Activated CD8-positive, alpha-beta memory T cell treated with anti-CD3 and anti-CD28 coated beads, Interleukin-2, amount 50 U/mL, for 1 hour (primary cell): Measurements from ENCODE around the gene RARB.

Experiments used
- DNase-seq: peaks from one replicate; pipeline ENCODE4 v3.0.0-alpha.2; 2020; ENCODE audit errors: extremely low read depth

The RARB gene

GRCh38 chr3:25427942-25428788, at the start of gene RARB:
TSS of gene RARB (plus strand) at chr3:25428263. CDS start at chr3:25428732, 469 bp downstream.
- no peak for DNase-seq

- no peak for DNase-seq
These were observed 49.2 kb upstream of the RARB start for GRCh38 chr3:25378786-25379311.

GRCh38 chr3:25380222-25380739, 47.8 kb upstream of the RARB start:
- DNase-seq: no peak

DNA sequence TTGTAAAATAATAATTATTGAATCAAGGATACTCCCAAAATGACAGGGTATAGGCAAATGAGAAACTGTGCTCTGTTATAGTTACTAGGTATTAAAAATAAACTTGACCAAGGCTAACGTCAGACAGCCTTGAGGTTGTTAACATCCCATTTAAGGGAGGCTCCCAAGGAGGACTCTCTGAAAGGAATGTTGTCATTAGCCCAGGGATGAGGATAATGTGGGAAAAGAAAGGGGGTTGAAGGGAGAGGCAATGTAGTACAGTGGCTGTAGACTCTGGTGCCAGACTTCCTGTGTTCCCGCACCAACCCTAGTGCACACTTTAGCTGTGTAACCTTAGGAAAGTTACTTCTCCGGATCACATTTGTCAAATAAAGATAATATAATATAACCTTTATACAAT, 47.0 kb upstream of the RARB start:
- no peak for DNase-seq

DNA sequence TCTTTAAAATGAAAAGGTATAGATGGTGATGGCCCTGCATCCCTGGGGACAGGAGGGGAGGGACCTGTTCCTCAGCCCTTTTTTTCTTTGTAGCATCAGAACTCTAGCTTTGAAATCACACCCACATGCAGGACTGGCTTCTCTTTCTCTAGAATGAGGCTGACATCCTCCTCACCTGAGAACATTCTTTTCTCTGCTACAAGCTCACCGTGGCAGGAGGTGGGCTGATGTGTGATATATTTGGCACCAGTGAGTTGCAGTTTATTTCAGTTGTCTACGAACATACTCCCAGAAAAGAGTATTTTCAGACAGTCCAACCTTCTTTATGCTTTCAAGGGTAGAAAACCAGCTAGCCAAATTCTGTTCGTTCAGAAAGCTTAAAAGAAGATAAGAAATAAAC, 43.6 kb upstream of the RARB start:
- no peak for DNase-seq

- no peak for DNase-seq
These were observed 42.1 kb upstream of the RARB start for GRCh38 chr3:25385807-25386460.

DNA sequence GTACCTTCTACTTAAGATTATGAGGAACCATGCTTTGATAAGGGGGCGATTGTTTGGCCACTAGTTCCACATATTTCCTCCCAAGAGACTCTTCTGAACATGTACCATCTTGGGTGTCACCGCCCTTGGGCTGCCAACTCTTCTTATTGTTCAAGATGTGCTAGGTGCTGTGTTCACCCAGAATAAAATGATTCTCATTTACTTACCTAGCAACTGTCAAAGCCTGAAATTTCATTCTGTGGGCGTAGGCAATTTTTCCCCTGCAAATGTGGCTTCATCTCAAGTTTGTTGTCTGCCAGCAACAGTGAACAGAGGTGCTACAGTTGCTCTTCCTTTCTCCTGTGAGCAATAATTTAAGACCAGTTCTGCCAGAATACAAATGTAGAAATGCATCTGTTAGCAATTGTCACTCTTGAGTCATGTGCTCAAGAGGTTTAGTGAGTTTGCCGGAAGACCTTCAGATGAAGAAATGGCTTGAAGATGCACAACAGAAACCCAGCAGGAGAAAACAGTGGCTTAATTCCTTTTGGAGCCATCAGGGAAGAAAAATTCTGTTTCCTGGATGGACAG, 41.3 kb upstream of the RARB start:
- DNase-seq: no peak

DNA sequence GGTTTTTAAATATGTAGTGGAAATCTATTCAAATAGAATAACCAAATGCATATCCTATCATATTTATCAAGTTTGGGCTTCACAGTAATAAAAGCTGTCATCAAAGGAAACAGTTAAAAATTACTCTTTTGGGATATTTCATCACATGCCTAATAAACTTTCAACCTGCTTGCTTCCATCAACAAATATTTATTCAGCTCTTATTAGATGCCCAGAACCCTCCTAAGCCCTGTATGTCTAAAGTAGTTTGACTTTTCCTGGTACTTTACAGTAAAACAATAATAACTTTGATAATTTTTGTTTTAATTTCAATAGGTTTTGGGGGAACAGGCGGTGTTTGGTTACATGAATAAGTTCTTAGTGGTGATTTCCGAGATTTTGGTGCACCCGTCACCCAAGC, 37.5 kb upstream of the RARB start:
- no peak for DNase-seq

- no peak for DNase-seq
These were observed 31.8 kb upstream of the RARB start for GRCh38 chr3:25396251-25396650.

DNA sequence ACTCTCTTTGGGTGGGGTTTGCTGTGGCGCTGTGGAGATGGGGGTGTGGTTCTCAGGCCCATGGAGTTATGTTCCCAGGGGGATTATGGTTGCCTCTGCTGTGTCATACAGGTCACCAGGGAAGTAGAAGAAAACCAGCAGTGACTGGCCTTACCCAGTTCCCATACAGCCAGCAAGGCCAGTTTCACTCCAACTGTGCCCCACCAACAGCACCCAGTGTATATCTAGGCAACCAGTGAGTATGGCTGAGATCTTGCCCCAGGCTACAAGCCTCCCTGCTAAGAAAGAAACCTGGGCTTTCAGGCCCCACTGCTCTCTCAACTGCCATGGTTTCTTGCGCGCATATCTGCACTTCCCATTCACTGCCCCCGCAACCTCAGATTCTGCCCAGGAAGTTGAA, 31.4 kb upstream of the RARB start:
- no peak for DNase-seq

DNA sequence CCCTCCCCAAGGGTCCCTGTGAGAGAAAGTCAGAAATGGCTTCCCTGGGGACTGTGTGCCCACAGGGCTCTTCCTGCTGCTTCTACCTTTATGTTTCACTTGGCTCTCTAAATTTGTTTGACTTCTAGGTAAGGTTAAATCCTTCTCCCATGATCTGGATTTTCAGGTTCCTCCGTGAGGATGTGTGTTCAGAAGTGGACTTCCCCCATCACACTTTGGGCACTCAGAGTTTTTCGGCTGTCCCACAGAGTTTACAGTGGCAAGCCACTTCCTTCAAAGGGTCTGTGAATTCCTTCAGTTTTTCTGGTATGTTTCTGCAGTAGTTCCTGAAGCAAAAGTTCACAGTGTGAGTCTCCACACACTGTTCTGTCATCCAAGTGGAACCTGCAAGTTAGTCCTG, 30.9 kb upstream of the RARB start:
- no peak for DNase-seq

DNA sequence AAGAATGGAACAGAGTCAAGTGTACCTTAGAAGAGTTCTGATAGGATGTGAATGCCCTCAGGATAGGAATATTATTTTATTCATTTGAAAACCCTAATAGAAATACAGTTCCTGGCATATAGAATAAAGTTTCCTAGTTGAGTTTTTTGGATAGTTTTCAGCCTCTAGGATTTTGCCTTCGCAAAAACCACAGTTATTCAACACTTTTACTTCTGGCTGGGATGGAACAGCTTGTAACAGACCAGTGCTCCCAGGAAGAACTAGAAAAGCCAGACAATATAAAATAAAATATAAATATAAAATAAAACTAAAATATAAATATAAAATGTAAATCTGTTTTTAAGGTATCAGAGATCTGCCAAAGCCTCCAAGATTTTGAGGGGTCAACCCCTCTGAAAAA, 27.5 kb upstream of the RARB start:
- DNase-seq: no peak

DNA sequence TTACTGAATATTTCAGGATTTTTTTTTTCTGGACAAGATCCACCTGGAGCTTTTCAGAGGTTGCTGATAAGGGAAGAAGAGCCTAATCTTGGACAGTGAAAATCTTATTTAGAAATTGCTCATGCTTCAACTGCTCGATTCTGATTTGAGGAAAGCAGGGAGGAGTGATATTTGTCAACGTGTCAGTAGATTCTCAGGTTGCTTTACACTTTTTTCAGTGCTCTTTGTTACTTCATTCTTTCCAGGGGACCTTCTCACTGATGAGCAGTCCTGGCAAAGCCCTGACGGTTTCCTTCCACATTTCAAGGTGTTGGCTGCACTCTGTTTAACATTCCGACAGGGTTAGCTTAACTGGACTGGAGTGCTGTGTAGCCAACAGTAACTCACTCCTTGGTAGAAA, 24.1 kb upstream of the RARB start:
- no peak for DNase-seq

DNA sequence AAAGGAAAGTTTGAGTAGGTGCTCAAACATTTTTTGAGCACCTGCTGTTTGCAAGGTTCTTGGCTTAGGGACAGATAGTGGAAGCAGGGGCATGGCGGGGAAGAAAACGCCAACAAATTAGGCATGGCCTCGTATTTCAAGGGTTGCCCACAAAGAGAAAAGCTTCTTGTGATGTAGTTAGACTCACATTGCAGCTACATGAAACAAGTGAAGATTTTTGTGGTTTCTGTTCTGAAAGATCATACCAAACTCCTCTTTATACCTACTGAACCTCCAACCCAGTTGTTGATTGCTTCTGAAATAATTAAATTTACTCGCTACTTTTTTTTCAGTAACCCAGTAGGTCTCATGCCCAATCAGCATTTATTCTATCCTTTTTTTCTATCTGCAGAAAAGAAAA, 23.5 kb upstream of the RARB start:
- DNase-seq: no peak

- no peak for DNase-seq
These were observed 22.7 kb upstream of the RARB start for GRCh38 chr3:25405335-25405734.

GRCh38 chr3:25410703-25411102, 17.4 kb upstream of the RARB start:
- DNase-seq: no peak

GRCh38 chr3:25412269-25412668, 15.8 kb upstream of the RARB start:
- DNase-seq: no peak

- no peak for DNase-seq
These were observed 11.9 kb upstream of the RARB start for GRCh38 chr3:25416176-25416575.

GRCh38 chr3:25418596-25418995, 9.5 kb upstream of the RARB start:
- DNase-seq: no peak

DNA sequence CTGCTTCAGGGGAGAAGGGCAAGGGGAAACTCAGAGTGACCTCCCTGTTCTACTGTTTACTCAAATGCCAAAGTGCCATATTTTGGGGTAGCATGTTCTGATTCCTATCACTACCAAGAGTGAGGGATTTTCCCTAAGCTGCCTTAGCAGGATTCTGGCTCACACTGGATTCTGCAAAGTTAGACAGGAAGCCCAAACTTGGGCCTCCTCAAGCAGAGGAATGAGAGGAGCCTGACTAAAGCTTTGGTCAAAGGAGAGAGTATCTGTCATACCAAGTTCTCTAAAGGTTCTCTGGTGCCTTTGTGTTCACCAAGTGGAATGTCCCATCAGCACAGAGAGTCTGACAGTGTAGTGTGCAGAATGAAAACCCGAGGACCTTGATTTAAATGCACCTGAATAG, 8.8 kb upstream of the RARB start:
- no peak for DNase-seq

DNA sequence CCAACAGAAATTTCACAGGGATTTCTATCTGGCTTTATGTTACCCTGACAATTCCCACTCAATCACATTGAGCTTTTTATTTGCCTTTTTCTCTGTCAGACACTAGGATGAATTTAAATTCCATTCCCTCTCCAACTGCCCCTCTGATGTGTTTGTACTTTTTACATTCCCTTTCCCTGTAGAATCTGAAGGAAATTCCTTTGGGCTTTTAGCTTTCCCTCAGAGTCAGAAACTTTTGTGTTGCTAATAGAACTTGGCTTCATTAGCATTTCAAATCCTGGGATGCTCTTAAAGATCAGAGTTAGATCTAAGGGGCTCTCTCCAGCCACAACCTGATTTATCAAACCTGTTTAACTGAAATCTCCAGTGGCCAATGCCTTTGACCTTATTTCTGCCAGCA, 7.9 kb upstream of the RARB start:
- DNase-seq: no peak

- DNase-seq: no peak
These were observed 7.2 kb upstream of the RARB start for GRCh38 chr3:25420885-25421284.

GRCh38 chr3:25421747-25422146, 6.3 kb upstream of the RARB start:
- DNase-seq: no peak
